PC-9 (cell line): ENCODE data around the gene SF1.

ENCODE experiments used
- CTCF ChIP-seq: fragments of 200-600 bp; sonication (generic); conservative IDR thresholded peaks from 2 replicates; pipeline ENCODE4 v1.6.1; 2017; ENCODE audit warnings: mixed run types, antibody characterized with exemption, mild to moderate bottlenecking, moderate library complexity
- EZH2 ChIP-seq: fragments of 200-600 bp; sonication (generic); IDR thresholded peaks from 2 replicates; pipeline ENCODE4 v1.8.0; 2017; ENCODE audit warnings: antibody characterized with exemption, low read depth

DNA sequence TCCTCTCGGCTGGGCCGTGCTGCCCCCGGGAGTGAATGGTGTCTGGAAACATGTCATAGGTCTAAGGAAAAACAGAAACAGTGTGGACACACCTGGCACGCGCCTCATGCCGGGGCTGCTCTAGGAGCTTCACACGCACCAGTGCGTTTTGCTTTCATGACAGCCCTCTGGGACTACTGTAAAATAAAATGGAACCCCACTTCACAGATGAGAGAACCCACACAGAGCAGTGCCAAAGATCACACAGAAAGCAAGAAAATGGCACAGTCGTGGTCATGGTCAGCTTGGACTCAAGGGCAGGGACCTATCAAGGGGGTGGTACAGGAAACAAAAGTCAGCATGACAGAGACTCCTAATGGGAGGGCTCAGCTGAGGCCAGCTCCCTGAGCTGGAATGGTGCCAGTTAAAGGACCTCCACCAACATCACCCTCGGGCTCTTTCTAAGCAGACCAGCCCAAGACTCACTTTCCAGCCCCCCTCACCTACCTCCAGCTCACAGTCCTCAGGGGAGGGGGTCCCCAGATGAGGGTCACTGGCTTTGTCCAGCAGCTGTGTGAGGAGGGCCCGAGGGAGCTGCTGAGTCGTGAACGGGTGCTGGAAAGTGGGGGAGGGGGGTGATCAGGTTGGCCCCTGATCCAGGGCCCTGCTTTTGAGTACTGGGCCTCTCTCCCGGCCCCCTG lies 21.4 kb upstream of the SF1 start:
- TF ChIP-seq CTCF (no peak), EZH2 (no peak)
